HG03064 (cell line): ENCODE results near the gene CCDC85A.
"Not testable (repeated sequence)": the region's sequence is repeated elsewhere in the genome, so short reads cannot be mapped to it uniquely, and the experiment has no call there.

ENCODE experiments used
- ATAC-seq: cut with Tn5 transposase; IDR thresholded peaks from one replicate; pipeline ENCODE4 v1.9.1; 2021; ENCODE audit warnings: low read depth; ENCODE audit not compliant: unreplicated experiment

Gene CCDC85A

DNA sequence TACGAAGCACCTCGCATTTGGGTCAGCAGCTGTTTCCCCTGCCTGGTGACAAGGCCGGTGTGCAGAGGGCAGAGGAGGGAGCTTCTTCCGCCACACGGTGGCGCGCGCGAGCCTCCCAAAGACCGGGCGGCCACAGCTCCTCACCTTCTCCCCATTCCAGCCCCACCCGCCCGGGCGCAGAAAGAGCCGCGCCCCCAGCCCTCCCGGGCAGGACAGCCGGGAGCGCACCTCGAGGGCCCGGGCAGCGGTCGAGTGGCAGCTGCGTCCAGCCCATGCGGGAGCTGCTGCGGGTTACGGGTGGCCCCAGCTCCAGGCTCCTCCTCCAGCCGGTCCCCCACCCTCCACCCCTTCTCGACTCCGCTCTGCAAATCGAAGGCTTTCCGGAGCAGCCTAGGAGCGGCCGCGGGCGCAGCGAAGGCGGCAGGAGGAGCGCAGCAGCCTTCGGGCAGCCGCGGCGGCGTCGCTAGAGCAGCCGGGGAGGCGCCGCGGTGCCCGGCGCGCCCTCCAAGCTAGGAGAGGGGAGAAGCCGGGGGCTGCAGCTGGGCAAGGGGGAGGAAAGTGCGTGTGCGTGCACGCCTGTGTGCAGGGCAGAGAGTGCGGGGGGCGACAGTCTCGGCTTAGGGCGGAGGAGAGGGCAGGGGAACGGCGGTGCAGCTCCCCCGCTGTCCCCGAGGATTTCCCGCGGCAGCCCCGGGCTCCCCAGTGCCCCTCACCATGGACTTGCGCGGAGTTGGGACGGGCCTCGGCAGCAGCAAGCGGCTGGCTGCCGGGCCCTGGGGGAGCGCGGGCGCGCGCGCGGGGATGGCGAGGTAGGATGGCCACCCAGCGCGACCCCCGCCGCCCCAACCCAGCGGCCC, at the start of gene CCDC85A:
TSS of gene CCDC85A (plus strand) at position 348 of the 857 bp plus-strand sequence. CDS start 635 bp downstream, outside the sequence.
- ATAC-seq = peak; percentile 88

DNA sequence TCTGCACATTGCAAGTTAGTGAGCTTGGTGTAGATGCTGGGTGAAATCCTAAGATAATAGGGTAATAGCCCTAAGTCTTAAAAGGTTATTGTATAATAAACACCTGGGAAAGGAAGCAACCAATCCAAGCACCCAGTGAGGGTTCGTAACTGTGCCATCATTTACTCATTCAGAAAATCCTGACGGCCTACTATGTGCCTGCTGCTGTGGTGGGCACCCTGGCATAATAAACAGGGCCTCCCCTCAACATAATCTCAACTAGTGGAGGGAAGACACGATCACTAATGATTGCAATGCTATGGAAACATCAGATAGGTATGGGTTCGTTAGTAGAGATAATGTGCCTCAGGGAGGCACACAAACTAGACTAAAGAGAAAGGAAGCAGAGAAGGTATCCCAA, 48.9 kb upstream of the CCDC85A start:
- no peak for ATAC-seq

DNA sequence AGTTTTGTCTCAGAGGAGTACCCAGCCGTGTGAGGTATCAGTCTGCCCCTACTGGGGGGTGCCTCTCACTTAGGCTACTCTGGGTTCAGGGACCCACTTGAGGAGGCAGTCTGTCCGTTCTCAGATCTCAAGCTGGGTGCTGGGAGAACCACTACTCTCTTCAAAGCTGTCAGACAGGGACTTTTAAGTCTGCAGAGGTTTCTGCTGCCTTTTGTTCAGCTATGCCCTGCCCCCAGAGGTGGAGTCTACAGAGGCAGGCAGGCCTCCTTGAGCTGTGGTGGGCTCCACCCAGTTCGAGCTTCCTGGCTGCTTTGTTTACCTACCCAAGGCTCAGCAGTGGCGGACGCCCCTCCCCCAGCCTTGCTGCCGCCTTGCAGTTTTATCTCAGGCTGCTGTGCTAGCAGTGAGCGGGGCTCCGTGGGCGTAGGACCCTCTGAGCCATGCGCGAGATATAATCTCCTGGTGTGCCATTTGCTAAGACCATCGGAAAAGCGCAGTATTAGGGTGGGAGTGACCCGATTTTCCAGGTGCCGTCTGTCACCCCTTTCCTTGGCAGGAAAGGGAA, 41.2 kb upstream of the CCDC85A start:
- not testable (repeated sequence) for ATAC-seq

DNA sequence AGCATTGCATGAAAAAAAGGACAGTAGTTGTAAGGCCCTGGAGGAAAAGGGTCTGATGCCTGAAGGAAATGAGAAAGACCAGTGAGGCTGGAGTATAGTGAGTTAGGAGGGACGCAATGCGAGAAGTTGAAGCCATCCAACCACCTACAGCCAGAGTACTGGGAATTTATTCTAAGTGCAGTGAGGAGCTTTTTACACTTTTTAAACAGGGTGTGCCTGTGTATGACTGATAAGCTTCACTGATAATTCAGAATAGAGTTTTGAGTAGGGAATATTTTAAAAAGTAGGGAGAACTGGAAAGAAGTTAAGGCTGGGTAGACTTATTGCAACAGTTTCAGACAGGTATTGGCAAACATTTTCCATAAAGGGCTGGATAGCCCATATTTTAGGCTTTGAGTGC, 35.9 kb upstream of the CCDC85A start:
- ATAC-seq = no peak

DNA sequence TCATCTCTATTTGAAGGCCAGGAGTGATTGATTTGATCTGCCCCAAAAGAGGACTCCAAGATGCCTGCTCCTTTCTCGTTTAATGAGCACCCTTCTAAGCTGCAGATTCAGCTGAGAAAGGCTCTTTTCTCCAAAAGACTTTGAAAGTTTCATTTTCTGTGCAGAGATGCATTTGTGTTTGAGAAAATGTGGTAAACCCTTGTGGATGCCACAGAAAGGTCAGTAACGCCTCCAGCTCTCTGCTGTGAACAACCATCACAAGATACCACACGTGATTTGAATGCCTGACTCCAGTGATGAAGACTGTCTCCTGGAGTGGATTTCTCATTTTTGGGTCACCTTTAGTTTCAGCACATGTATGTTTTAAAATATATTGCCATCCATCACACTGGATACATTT, 35.0 kb upstream of the CCDC85A start:
- no peak for ATAC-seq

DNA sequence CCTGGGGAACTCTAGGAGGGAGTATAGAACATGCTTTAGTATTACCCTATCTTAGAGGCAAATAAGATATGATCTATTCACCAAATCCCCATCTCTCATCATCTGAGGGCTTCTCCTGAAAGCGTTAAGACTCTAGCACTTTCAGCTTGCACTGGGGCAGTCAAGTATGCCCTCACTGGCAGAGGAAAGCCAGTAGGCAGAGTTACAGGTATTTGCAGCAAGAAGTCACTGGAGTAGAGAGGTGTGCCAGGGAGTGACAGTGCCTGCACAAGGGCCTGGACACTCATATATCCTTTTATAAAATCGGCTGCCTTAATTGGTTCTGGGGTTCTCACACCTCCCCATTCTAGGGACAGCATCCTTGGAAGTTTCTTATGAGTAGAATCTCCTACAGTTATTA, 31.9 kb upstream of the CCDC85A start:
- no peak for ATAC-seq

DNA sequence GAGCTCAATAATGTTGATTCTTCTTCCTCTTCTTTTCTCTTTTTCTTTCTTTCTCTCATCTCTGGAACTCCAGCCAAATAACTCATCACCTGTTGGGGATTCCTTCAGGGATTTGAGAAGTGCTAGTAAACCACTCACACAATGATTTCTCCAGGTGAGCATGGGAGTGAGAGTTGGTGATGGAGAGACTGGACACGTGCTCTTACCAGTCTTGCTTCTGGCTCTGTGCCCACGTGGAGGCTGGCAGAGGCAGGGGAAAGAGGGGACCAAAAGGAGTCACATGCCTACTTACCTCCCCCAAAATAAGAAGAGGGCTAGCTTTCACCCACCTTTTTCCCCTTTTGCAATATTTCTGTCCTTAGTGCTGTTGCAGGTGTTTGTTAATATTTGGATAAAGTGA, 28.6 kb upstream of the CCDC85A start:
- ATAC-seq = no peak

DNA sequence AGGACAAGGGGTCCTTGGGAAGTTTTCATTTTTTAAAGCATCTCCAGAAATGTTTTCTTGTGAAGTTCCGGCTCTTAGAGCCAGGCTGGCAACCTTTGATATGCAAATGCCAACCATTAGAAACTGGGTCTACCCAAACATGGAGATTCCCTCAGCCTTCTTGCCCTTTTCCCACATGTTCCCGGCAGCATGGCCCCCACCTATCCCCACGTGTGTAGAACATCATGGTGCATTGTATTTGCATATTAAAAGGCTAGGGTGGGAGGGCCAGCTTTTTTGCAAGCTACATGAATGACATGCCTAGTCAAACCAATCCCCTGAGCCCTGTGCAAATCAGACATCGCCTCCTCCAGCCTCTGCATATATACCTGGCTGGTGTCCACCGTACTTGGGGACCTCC, 23.9 kb upstream of the CCDC85A start:
- ATAC-seq = not testable (repeated sequence)

DNA sequence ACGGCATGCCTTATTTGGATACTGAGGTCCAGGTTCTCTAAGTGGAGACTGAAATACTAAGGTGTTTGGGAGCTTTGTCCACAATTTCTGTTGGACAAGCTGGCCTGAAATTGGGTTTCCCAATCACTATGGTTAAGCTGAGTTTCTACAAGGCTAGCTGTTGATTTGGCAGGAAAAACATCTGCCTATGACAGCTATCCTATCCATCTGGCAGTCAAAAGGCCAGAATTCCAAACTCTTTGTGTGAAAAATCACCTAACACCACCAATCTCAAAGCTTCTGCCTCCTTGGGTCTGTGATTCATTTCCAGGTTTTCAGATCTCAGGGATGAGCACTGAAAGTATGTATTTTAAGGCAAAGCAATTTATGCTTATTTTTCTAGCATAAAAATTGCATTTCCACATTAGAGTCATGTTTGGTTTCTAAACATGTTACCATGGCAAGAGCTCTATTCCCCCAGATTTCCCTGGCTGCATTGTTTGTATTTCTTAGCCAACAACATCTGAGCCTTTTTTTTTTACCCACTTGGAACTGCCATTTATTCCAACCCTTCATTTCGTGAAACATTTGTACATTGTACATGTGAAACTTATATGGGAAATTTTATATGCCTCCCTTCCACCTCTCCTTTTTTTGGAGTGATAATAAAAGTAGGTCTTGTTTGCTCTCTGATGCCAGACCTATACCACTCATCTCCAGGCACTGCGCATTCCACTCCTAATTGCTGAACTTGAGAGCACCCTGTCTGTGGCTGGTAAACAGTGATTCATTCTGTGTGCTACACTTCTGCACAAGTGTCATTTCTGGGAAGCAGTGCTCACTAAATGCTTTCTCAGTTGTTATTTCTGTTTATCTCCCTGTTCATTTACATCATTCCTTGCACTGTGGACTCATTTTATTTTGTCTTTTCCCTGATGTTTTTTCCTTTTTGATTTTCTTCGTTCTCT, 15.9 kb upstream of the CCDC85A start:
- ATAC-seq = no peak

DNA sequence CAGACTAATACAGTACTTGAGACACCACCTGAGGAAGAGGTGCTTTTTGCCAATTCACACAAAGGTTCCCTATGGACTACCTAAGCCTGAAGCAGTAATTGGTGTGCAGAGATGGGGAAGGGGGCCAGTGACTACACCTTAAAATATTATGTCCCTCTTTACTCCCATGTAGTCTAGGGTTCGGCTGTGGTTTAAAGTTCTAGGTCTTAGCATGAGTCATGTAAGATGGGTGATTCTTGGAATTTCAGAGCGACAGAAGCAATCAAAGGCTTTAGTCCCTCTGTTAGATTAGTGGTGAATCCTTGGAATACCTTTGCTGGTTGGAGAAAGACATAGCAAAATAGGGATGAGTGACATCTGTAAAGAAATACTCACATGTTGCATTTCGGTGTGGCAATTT, 14.3 kb upstream of the CCDC85A start:
- ATAC-seq = no peak

DNA sequence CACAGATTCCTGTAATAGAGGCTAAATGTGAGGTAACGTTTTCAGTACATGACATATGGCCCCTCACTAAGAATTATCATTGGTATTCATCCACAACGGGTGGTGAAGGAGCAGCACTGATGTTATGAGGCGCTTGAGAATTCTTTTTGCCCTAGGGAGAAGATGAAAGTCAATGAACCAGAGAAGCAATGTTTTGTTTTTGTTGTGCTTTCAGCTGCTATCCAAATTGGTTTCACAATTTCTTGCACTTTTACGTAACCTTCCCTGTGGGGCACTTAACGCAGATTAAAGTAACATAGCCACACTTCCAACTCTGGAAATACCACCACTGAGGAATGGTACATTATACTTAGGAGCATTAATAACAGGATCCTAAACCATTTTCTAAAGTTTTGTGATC, 13.3 kb upstream of the CCDC85A start:
- ATAC-seq = no peak

DNA sequence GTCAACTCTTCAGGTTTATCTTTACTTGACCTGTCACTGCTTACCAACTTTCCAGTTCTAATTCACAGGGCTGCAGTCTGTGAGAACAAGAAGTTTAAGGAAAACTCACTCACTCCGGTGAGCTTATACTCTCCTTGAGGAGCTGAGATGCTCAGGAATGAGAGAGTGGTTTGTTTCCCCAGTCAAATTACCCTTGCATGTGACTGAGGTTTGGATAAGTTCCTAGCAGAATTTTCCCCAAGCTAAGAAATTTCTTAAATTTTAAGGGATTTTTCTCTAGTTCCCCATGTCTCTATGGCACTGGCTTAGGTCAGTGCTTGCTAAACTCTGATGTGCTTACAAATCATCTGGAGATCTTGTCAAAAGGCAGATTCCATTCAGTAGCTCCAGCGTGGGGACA, 12.8 kb upstream of the CCDC85A start:
- no peak for ATAC-seq

DNA sequence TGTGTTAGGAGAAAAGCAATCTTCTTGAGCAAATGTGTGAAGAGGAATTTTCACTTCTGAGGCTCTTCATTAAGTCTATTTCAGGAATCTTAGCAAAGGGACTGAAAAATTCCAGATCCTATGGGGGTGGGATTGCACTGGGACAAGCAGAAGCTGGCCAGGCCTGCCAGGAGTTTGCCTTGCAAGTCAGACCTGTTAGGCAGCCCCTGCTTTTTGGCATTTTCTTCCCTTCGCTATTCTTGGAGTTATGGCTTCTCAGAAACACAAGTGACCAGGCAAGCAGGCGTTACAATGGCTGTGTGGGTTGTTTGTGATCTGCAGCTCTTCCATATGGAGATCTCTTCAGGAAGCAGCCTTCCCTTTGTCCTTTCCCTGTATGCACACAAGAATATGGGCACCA, 8.0 kb upstream of the CCDC85A start:
- ATAC-seq = no peak

DNA sequence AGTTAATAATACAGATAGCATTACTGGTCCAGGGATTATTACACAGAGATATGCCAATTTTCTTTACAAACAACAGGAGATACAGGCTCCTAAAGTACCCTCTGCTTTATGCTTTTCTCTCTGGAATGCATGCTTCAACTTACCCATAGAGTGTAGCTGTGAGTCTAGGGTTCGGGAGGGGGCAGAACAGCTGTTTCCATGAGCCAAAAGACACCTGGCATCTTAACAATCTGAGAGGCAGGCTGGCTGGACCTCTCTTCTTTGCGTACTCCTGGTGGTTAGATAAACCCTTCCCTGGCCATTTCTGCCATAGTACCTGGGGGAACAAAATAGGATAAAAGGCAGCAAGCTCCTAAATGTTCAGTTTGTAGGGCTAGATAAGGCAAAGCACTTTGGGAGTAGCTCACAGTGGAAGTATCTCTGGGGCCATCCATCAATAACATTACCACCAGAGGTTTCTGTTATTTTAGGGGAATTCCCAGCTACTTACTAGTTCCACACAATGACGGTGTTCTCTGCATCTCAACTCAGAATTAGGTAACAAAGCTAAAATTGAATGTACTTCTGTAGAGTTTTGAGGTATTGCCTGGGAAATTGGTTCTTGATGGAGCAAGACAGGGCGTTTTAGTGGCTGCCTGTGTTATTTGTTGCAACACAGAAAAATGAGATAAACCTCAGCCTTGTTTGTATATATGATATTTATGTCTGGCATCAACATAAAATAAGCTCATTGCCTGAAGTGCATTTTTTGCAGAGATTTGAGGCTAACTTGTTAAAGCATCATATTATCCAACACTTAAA, 6.2 kb upstream of the CCDC85A start:
- no peak for ATAC-seq

DNA sequence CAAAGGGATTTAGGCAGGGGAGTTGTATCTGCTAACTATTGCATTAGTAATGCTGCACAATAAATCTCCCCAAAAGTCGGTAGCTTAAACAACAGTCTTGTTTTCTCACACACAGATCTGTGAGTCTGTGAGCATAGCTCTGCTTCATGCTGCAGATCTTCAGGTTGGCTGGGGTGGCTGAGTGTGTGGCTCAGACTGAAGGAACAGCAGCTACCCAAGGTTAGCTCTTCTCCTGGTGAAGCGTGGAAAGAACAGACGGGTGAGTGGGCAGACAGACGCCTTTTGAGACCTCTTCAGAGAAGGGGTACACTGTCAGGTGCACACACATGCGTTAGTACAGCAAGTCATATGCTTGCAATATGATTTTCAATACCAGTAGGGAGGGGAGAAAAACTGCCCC, 3.9 kb upstream of the CCDC85A start:
- no peak for ATAC-seq

DNA sequence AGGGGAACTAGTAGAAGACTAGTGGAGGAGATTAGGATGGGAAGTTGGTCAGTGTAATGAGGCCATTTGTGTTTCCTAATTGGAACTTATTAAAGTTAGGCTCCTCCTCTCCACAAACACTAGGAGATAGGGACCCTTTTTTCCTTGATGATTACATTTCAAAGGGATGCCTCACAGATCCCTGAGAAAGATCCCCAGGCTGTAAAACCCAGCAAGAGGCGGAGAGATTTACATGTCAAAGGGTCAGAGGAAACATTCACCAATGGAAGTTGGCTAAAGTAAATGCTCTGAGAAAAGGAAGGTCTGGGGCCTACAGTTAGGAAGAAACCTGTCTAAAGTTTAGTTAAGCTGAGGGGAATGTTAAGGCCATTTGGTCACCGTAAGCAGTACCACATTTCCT, 1.4 kb upstream of the CCDC85A start:
- ATAC-seq = no peak

DNA sequence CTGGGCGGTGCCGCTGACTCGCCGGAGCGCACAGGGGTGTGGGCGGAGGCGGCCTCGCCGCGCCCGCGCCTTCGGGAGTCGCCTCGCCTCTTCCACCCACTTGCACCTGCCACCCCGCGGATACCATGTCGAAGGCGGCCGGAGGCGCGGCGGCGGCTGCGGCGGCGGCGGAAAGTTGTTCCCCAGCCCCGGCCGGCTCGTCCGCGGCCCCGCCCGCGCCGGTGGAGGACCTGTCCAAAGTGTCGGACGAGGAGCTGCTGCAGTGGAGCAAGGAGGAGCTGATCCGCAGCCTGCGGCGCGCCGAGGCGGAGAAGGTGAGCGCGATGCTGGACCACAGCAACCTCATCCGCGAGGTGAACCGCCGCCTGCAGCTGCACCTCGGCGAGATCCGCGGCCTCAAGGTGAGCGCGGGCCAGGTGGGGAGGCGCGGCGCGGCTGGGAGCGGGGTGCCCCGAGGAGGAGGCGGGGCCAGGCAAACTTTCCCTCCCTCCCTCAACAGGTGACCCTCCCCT, 766 bp downstream of the CCDC85A start:
- no peak for ATAC-seq

DNA sequence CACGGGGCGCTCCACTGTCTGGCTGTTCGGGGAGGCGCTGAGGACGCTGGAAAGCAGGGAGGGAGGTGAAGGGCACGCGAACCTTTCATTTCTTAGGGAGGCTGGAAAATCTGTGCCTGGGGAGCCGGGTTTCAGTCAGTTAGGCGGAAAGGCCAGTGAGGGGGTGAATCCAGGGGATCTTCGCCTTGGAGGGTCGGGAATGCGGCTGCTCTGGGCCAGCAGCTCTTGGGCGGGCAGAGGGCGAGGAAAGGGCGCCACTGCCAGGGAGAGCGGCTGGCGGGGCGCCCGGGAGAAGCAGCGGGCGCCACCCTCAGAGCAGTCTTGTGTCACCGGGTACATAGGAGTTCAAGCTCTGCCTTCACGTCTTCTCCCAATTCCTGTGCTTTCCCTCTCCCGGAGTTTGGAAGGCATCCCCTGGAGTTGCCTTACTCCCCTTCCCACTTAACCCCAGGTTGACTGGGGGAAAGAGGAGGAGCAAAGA, 1.4 kb downstream of the CCDC85A start:
- ATAC-seq = no peak

DNA sequence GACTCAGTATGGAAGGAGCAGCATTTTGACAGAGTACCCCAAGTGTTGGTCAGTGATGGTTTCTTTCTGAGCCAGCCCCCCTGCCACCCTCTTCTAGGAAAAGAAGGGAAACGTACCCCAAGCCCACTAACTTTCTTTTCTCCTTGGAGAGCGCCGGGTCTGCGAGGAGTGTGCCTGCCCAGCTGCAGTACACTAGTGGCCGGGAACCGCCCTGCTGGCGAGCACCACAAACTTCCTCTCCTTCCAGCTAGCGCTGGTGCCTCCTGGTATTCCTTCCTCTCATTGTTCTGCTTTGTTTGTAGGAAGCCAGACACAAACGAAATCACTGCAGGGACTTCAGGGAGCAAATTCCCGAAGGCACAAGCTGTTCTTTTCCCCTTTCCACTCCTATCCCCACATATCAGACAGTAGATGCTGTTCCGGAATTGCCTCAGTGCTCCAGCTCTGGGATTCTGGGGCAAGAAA, 1.8 kb downstream of the CCDC85A start:
- no peak for ATAC-seq

DNA sequence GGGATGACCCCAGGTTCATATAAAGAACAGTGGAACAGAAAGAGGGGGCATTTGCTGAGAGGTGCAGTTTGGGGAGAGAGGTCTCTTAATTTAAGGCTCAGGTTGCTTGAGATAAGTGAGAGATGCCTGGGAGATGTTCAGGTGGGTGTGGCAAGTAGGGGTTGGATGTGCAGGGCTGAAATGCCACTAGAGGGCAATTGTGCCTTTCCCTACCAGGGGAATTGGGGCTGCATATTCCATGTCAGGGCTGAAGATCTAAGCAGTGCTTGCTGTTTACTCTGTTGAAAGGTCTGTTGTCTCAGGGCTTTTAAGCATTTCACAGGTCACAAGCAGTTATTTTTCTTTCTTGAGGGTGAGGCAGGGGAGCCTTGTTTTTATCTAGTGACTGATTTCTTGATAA, 7.8 kb downstream of the CCDC85A start:
- no peak for ATAC-seq
